HG02642 (cell line): ENCODE results near the gene FUOM.

Source experiments
- ATAC-seq: cut with Tn5 transposase; IDR thresholded peaks from one replicate; pipeline ENCODE4 v1.9.1; 2021; ENCODE audit warnings: mild to moderate bottlenecking; ENCODE audit not compliant: unreplicated experiment, poor library complexity

FUOM gene

DNA sequence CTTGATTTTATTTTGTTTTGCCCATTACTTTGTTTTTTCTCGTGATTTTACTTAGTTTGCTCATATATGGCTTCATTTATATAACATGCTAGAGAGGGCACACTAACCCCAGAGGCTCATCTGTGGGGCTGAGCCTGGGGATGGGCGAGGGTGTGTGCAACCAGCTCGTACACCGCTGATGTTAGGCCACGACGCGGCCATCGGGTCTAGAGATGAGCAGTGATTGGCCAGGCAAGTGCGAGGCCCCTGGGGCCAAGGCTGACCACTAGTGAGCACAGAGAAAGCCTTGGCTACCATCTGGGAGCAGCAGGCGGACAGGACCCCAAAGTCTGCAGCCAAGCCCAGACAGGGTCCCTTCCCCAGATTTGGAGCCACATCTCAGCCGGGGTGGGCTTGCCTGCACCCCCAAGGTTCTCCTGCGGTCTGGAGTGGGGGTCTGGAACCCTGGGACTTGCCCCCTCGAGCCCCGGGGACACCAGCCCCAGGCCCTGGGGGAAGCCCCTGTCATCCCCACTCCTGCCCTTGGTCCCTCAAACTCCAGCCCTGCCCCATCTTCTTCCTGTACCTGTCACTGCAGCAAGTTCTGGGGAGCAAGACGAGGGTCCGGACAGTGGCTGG, 3.7 kb downstream of the FUOM start:
- ATAC-seq: no peak

DNA sequence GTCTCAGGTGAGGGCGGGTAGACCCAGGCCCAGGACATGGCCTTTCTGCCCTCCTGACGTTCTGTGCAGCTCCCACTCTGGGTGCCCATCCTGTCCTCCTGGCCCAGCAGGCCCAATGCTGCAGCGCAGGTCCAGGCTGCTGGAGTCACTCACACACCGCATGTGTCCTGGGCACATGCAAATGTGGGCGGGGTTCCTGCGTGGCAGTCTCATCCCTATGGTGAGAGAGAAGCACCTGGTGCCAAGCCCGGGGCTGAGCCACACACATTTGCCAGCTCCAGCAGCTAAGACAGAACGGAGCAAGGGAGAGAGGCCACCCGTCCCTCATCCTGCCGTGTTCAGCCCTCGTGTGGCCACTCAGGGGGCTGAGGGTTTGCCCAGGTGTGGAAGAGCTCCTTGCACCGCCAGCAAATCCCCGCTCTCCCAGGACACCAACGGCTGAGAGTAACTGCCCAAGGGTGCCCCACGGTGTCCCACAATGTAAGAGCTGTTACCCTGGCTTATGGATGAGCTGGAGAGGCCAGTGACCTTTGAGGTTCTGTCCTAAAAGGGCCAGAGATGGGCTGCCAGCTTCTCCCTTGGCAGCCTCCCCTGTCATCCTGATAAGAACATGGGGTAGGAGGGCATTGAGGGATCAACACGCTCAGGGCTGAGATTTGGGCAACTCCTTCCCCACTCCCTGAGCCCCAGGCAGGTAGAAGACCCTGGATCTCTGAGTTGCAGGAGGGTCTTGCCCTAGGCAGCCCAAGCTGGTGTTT, 4.4 kb downstream of the FUOM start:
- ATAC-seq: no peak

DNA sequence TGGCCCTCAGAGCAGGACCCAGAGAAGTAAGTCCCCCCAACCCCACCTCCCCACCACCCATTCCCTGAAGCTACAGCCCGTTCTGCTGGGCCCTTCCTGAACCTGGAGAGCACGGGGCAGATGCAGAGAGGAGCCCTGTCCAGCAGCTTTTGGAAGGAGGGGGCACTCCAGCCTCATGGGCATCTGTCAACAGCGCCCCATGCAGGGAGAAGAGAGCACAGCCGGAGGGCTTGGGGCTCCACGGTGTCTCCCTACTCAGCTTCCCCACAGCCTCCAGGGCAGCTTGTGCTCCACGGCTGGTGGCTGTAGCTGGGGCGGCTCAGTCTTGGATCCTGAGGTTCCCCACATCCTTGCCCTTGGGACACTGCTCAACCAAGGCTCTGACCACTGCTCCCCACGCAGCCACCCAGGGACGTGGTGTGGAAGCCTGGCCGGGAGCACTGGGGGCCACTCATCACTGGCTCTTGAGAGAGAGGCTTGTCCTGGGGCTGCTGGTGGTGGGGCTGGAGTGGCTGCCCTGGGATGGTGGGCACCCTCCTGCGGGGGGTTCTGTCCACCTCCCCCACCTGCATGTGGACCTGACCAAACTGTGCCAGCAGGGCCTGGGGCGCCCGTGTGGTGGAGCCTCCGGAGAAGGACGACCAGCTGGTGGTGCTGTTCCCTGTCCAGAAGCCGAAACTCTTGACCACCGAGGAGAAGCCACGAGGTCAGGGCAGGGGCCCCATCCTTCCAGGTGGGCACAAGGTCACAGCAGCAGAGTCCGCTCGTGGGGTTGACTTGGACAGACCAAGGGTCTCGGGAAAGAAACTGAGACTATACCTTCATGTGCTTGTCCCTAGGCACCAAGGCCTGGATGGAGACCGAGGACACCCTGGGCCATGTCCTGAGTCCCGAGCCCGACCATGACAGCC, 6.2 kb downstream of the FUOM start:
- no peak for ATAC-seq

DNA sequence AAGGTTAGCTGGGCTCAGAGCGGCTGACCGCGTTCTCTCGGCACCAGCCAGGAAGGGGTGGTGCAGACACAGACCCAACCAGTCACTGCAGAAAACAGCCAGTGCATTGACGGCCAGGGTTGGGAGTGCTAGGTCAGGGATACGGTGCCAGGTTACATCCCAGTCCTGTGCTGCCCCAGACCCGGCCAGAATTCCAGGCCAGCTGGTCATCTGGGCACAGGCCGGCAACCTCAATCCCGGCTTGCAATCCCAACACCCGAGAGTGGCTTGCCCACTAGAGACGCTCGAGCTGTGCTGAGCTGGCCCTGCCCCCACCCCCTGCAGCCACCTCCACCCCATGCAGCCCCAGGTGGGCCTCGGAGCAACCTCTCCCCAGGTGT, 6.9 kb downstream of the FUOM start:
- no peak for ATAC-seq

- ATAC-seq: no peak
Observed at GRCh38 chr10:133350283-133350949, 7.4 kb downstream of the FUOM start.

DNA sequence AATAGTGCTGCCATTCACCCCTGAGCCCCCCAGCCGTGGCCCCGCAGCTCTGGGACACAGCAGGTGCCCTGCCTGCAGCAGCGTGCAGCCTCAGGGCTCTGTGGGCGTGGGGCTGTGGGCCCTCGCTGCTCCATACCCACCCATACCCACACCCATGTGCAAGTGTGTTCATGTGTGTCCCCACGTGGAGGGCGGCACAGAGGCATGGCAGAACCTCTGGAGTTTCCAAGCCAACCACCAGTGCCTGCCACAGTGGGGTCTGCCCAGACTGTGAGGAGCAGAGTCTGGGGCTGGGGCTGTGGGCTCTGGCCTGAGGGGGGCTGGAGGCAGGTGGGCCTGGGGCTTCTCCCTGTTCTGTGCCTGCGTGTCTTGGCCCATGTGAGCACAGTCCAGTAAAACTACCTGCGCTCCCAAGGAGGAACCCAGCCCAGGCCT, 8.2 kb downstream of the FUOM start:
- ATAC-seq: no peak

DNA sequence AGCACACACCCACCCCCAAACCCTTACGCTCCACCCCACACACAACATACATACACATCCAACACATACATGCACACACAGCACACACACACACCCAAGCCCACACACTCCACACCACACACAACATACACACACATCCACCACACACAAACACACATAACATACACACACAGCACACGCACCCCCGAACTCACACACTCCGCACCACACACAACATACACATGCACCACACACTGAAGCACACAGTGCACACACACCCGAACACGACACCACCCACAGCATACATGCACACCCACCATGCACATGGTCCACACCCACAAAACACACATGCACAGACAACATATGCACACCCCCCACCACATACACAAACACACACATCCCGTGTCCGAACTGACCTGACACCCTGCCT, 8.7 kb downstream of the FUOM start:
- no peak for ATAC-seq

GRCh38 chr10:133347710-133348517, 9.9 kb downstream of the FUOM start:
- ATAC-seq: no peak

DNA sequence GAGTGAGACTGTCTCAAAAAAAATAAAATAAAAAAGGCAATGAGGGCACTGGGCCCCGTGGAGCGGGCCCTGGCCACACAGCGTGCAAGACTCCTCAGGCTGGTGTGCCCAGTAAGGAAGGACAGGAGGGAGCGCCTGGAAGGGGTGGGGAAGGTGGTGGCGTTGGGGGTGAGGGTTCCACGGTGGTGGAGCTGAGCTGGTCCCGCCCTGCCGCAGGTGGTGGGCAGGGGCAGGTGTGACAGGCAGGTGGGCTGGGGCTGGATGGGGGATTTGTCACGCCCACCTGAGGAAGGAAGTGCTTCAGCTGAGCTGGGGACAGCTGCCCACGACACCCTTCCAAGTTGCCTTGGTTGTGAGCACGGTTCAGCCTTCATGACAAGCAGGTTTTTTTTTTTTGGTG, 11.4 kb downstream of the FUOM start:
- no peak for ATAC-seq

DNA sequence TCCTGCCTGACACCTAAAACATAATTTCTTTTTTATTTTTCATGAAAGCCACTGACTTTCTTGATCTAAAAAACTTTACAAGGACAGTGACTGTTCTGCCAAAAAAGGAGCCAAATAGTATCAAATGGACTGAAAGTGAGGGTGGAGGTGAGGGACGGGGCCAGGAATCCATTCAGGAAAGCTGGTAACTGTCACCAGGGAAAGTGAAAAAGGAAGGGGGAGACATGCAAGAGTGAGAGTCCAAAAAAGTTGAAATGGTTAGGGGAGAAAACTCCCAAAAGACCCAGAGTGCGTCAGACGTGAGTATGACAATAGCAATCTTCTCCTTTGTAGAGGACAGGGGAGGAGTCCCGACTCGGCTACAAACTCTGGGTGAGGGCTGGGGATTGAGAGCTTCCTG, 13.6 kb downstream of the FUOM start:
- ATAC-seq: no peak

DNA sequence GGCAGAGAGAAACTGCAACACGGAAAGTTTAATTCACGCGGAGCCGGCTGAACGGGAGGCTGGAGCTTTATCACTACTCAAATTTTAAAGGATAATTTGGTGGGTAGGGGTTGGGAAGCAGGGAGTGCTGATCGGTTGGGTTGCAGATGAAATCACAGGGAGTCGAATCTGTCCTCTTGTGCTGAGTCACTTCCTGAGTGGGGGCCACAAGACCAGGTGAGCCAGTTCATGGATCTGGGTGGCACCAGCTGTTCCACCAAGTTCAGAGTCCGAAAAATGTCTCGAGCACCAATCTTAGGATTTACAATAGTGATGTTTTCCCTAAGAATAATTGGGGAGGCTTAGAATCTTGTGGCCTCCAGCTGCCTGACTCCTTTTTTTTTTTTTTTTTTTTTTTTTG, 14.3 kb downstream of the FUOM start:
- no peak for ATAC-seq

- no peak for ATAC-seq
Observed at GRCh38 chr10:133342942-133343341, 14.9 kb downstream of the FUOM start.

DNA sequence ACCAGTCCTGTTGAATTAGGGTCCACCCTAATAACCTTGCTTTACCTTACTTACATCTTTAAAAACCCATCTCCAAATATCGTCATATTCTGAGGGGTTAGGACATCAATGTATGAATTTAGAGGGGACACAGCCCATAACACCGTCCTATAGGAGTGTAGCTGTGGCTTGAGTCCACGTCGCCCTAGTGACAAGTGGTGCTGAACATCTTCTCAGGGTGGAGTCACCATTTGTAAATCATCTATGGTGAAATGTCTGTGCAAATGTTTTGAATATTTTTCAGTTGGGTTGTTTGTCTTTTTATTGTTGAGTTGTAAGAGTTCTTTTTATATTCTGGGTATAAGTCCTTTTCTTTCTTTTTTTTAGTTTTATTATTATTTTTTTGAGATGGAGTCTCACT, 15.8 kb downstream of the FUOM start:
- ATAC-seq: no peak

DNA sequence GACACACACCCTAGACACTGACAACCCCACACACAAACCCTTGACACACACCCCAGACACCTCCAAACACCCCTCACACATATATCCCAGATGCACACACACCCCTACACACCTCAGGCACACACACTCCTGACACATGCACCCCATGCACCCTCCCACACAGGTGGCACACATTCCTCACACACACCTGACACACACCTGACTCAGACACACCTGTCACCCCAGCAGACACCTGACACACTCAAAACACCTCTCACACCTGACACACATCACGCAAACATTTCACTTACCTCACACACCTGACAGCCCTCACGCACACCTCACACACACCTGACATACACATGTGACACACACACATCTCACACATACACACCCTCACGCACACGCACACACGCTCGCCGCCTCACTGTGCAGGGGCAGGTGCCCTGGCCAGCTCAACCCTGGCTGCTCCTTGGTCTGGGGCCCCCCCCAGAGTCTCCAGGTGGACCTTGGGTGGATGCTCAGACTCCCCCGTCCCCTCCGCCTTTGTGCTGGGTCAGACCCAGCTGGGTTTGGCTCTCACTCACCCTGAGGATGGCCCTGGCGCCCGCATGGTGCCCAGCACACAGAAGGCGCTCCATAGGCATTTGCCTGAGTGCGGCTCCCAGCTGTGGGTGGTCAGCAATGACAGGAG, 18.0 kb downstream of the FUOM start:
- ATAC-seq: no peak

DNA sequence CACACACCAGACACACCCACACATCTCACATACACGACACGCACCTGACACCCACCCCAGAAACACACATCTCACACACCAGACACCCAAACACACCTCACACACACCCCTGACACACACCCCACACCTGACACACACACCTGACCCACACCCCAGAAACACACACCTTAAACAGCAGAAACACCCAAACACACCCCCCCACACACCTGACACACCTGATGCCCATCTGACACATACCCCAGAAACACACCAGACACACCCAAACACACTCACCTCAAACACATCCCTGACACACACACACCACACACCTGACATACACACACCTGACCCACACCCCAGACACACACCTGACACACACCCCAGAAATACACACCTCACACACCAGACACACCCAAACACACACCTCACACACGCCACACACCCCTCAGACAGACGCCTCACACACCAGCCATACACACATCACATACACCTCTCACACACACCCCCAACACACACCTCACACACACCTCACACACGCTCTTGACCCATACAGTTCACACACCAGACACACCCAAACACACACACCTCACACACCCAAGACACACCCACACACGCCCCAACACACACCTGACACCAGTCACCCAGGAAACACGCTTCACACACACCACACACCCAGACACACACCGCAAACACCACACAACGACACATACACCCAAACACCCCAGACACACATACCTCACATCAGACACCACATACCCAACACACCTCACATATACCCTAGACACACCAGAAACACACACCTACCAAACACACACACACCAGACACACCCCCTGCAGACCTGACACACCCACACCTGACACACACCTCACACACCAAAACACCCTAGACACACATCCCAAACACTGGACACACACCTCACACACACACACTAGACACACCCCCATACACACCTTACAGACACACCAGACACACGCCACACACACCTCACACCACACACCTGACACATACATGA, 19.4 kb downstream of the FUOM start:
- ATAC-seq: no peak

DNA sequence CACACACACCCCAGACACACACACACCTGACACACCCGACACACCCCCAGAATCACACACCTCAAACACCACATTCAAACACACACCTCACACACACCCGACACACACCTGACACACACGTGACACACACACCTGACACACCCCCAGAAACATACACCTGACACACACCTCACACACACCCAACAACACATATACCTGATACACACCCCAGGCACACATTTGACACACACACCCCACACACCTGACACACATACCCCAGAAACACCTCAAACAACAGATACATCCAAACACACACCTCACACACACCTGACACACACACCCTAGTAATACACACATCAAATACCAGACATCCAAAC, 20.5 kb downstream of the FUOM start:
- ATAC-seq: no peak

DNA sequence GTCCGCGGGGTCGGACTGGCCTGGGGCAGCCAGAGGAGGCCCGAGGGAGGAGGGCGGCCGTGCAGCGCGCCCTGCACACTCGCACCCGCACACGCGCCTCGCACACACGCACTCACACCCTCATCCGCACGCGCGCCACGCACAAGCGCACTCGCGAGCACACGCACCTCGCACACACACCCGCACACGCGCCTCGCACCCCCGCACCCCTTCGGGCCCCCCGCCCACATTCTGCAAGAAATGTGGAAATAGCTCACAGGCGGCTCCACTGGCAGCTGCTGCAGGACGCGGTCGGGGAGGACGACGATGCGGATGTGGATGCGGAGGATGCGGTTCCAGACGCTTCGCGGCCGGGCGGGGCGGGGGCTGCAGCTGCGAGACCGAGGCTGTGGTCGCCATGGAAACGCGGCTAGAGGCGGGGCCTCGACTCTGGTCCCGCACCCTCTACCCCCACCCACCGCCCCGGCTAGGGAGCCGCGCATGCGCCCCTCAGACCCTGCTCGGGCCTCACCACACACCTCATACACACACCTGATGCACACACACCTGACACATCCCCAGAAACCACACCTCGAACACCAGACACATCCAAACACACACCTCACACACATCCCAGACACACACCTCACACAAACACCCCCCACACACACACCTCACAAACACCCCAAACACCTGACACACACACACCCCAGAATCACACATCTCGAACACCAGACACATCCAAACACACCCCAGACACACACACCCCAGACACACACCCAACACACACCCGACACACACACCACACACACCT, 21.0 kb downstream of the FUOM start, which contains the start of gene CALY:
Gene CALY, minus strand, starts transcription at position 320 of the 793 bp plus-strand sequence. CDS start 7,907 bp downstream, outside the sequence.
- no peak for ATAC-seq
